Hematopoietic multipotent progenitor cell (in vitro differentiated cells): ENCODE results near the gene MMP12. TPM values are rescaled to one million over a fixed set of nuclear protein-coding genes. Genes with fewer than 3 reads are reported as not detected.

Source experiments
- DNase-seq, 3 donors: peaks; one replicate each; pipeline ENCODE4 v3.0.0-alpha.2; 2011 to 2015; ENCODE audit warnings: low read depth in 2 of 3, low spot score in 2 of 3
- total RNA-seq: library from RNA; depleted of rRNA; stranded (reverse); fragments of >200 nt; gene quantifications from one replicate; pipeline ENCODE4 v1.2.3, GENCODE V29; 2012

MMP12 gene
- total RNA-seq, 1 donor, result not detected

GRCh38 chr11:102850973-102851745 lies 23.6 kb downstream of the MMP12 start:
- DNase-seq, result no peak

- no peak for DNase-seq
These were observed 25.5 kb downstream of the MMP12 start for GRCh38 chr11:102849311-102849710.

GRCh38 chr11:102846292-102846691 lies 28.5 kb downstream of the MMP12 start:
- DNase-seq, result no peak

- DNase-seq, result no peak
These were observed 31.3 kb downstream of the MMP12 start, which contains the start of gene MMP3 for GRCh38 chr11:102843489-102843888. Gene MMP3 (minus strand): TSS chr11:102843609. CDS start chr11:102843546, 63 bp downstream.

GRCh38 chr11:102842930-102843329 lies 31.9 kb downstream of the MMP12 start:
- DNase-seq, result no peak

- no peak for DNase-seq
These were observed 34.8 kb downstream of the MMP12 start for GRCh38 chr11:102840018-102840417.

- DNase-seq, result no peak
These were observed 37.1 kb downstream of the MMP12 start for GRCh38 chr11:102837646-102838045.

- DNase-seq, result no peak
These were observed 37.6 kb downstream of the MMP12 start for GRCh38 chr11:102837156-102837555.

GRCh38 chr11:102836290-102836875 lies 38.4 kb downstream of the MMP12 start:
- no peak for DNase-seq

- DNase-seq, result no peak
These were observed 41.1 kb downstream of the MMP12 start for GRCh38 chr11:102833731-102834130.

GRCh38 chr11:102832612-102833011 lies 42.2 kb downstream of the MMP12 start:
- no peak for DNase-seq

GRCh38 chr11:102831489-102832440 lies 43.0 kb downstream of the MMP12 start:
- DNase-seq, result peak in 2 of 3 donors; percentile 4 to 38

- DNase-seq, result no peak
These were observed 43.7 kb downstream of the MMP12 start for GRCh38 chr11:102831128-102831488.

- DNase-seq, result peak in 2 of 3 donors; percentile 4 to 29
These were observed 44.6 kb downstream of the MMP12 start for GRCh38 chr11:102830001-102830727.

- DNase-seq, result no peak
These were observed 45.3 kb downstream of the MMP12 start for GRCh38 chr11:102829316-102830000.

GRCh38 chr11:102824556-102824955 lies 50.2 kb downstream of the MMP12 start:
- no peak for DNase-seq

- no peak for DNase-seq
These were observed 55.3 kb downstream of the MMP12 start for GRCh38 chr11:102819491-102819890.

GRCh38 chr11:102813484-102813883 lies 61.3 kb downstream of the MMP12 start:
- no peak for DNase-seq
